ENCODE results near the gene C17orf78. TPM values are rescaled to one million over a fixed set of nuclear protein-coding genes. Genes with fewer than 3 reads are reported as not detected.

C17orf78 gene
- total and polyA plus RNA-seq, 2 donors (not counting 1 experiment from before 2014, with no cell fraction given), result not detected

- no peaks in the 10 kb centered on the region for H3K9me3 Mint-ChIP-seq (ENCODE audit: insufficient read depth)
- H3K4me3 Mint-ChIP-seq, result no peak overlapping the region
- H3K4me3 ChIP-seq (ENCODE audit: control extremely low read depth in 1 of 5, extremely low read depth in 1 of 5, insufficient read depth in 1 of 5, low read depth in 2 of 5, low read length in 4 of 5), result no peak overlapping the region
- H3K27me3 Mint-ChIP-seq, result no peaks in the 10 kb centered on the region
- H3K4me2 ChIP-seq (replicated peaks; ENCODE audit: low read depth, low read length, poor library complexity, severe bottlenecking), result no peak overlapping the region
- H3K27me3 ChIP-seq (replicated peaks in 1 of 4; ENCODE audit: control extremely low read depth in 1 of 4, control insufficient read depth in 3 of 4, insufficient read depth in 4 of 4, low read length in 3 of 4), result no peaks in the 10 kb centered on the region
- CTCF ChIA-PET, result interaction anchor here (1.0 to 1.2 kb wide), 2 partner anchors 18 to 59 kb away, joined by 3 read pairs; no protein-coding TSS in a partner anchor
- WGBS (ENCODE audit: insufficient coverage), result 100% methylated on average over 5 of the region's 6 CpGs
- no peak overlapping the region for H3K27ac Mint-ChIP-seq
- no peak for ATAC-seq (ENCODE audit: low read depth)
- intact Hi-C loops (cut with micrococcal nuclease), result no loop called here
- H3K9me3 ChIP-seq (ENCODE audit: control extremely low read depth in 1 of 3, control insufficient read depth in 2 of 3, insufficient read depth in 1 of 3, low read length in 2 of 3), result no peaks in the 10 kb centered on the region
- TF ChIP-seq CTCF (IDR thresholded peaks at IDR 0.05) (no peak), EZH2 (IDR thresholded peaks at IDR 0.05; ENCODE audit: borderline replicate concordance, insufficient read depth, low read depth, low read length, poor library complexity, severe bottlenecking) (no peak)
- peaks cover 9% of the 10 kb centered on the region for H3K4me1 Mint-ChIP-seq
- H3K36me3 ChIP-seq (replicated peaks in 1 of 2; ENCODE audit: control extremely low read depth in 1 of 2, control insufficient read depth in 1 of 2, extremely low read depth in 1 of 2, insufficient read depth in 2 of 2, low read length in 1 of 2), result no peaks in the 10 kb centered on the region
- H3K27ac ChIP-seq (ENCODE audit: low read length in 2 of 2), result no peak overlapping the region
- no peak overlapping the region for H3K9ac ChIP-seq (ENCODE audit: low read length)
- DNase-seq, result no peak
- no peaks in the 10 kb centered on the region for H3K79me2 ChIP-seq (ENCODE audit: control insufficient read depth, insufficient read depth, low read length)
- no peaks in the 10 kb centered on the region for H4K20me1 ChIP-seq (ENCODE audit: control insufficient read depth, insufficient read depth, low read length, poor library complexity, severe bottlenecking)
- no peaks in the 10 kb centered on the region for H3K4me1 ChIP-seq (ENCODE audit: control insufficient read depth in 2 of 2, insufficient read depth in 2 of 2, low read length in 2 of 2)
- POLR2A ChIA-PET, result no interaction called here
- H2AFZ ChIP-seq (ENCODE audit: insufficient read depth, low read depth, low read length, poor library complexity, severe bottlenecking), result no peak overlapping the region
These were observed 15.4 kb downstream of the C17orf78 start for GRCh38 chr17:37391146-37391545.

DNA sequence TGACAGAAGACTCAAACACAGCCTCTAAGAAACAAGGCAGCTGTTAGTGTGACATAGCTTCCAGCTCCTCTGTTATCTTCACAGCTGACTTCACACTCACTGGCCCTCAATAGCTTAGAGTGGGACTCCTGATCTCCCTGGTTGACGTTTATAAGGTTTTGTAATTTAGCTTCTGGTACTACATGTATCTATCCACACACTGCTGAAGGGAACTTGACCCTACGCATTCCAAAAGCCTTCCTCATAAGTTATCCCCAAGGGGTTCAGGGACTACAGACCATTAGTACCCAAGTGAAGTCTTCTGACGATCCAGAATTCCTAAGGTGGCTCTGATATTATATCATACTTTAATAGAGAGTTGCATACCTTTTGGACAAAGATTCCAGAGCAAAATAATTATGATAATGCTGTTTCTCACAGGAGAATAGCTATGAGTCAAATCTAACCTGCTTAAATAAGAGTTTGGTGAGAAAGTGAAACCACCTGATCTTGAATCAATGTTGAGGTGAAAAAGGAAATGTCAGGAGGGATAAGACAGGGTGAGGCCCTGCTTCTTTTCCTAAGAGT, 16.3 kb downstream of the C17orf78 start:
- H3K4me3 ChIP-seq (ENCODE audit: control extremely low read depth in 1 of 5, extremely low read depth in 1 of 5, insufficient read depth in 1 of 5, low read depth in 2 of 5, low read length in 4 of 5), result no peak overlapping the region
- ChIA-PET CTCF (interaction anchor here (1.0 to 7.8 kb wide), 2 partner anchors 17 to 58 kb away, joined by 3 to 61 read pairs; partner anchors contain the start of gene C17orf78), POLR2A (no interaction called here)
- no peaks in the 10 kb centered on the region for H4K20me1 ChIP-seq (ENCODE audit: control insufficient read depth, insufficient read depth, low read length, poor library complexity, severe bottlenecking)
- no peak for TF ChIP-seq CTCF (IDR thresholded peaks at IDR 0.05)
- no CpG with 5 or more reads among the region's 3 CpGs for WGBS (ENCODE audit: insufficient coverage)
- H3K27me3 Mint-ChIP-seq, result no peaks in the 10 kb centered on the region
- no peak for DNase-seq
- H3K4me1 Mint-ChIP-seq, result peaks cover 9% of the 10 kb centered on the region
- H3K27me3 ChIP-seq (replicated peaks in 1 of 4; ENCODE audit: control extremely low read depth in 1 of 4, control insufficient read depth in 3 of 4, insufficient read depth in 4 of 4, low read length in 3 of 4), result no peaks in the 10 kb centered on the region
- no peaks in the 10 kb centered on the region for H3K4me1 ChIP-seq (ENCODE audit: control insufficient read depth in 2 of 2, insufficient read depth in 2 of 2, low read length in 2 of 2)
- H3K27ac Mint-ChIP-seq, result no peak overlapping the region
- intact Hi-C loops (cut with micrococcal nuclease), result no loop called here
- H3K9ac ChIP-seq (ENCODE audit: low read length), result no peak overlapping the region
- H3K4me2 ChIP-seq (replicated peaks; ENCODE audit: low read depth, low read length, poor library complexity, severe bottlenecking), result no peak overlapping the region
- no peaks in the 10 kb centered on the region for H3K9me3 ChIP-seq (ENCODE audit: control extremely low read depth in 1 of 3, control insufficient read depth in 2 of 3, insufficient read depth in 1 of 3, low read length in 2 of 3)
- H2AFZ ChIP-seq (ENCODE audit: insufficient read depth, low read depth, low read length, poor library complexity, severe bottlenecking), result no peak overlapping the region
- H3K79me2 ChIP-seq (ENCODE audit: control insufficient read depth, insufficient read depth, low read length), result no peaks in the 10 kb centered on the region
- no peaks in the 10 kb centered on the region for H3K9me3 Mint-ChIP-seq (ENCODE audit: insufficient read depth)
- no peak overlapping the region for H3K27ac ChIP-seq (ENCODE audit: low read length in 2 of 2)
- no peak overlapping the region for H3K4me3 Mint-ChIP-seq
- no peak for ATAC-seq (ENCODE audit: low read depth)
- H3K36me3 ChIP-seq (replicated peaks in 1 of 2; ENCODE audit: control extremely low read depth in 1 of 2, control insufficient read depth in 1 of 2, extremely low read depth in 1 of 2, insufficient read depth in 2 of 2, low read length in 1 of 2), result no peaks in the 10 kb centered on the region

Measured in B cell (primary cell).